HG03095 (cell line): ENCODE data around the gene SETD5.

Source experiments
- ATAC-seq: cut with Tn5 transposase; IDR thresholded peaks from one replicate; pipeline ENCODE4 v1.9.1; 2021; ENCODE audit warnings: moderate library complexity; ENCODE audit not compliant: unreplicated experiment

The SETD5 gene

DNA sequence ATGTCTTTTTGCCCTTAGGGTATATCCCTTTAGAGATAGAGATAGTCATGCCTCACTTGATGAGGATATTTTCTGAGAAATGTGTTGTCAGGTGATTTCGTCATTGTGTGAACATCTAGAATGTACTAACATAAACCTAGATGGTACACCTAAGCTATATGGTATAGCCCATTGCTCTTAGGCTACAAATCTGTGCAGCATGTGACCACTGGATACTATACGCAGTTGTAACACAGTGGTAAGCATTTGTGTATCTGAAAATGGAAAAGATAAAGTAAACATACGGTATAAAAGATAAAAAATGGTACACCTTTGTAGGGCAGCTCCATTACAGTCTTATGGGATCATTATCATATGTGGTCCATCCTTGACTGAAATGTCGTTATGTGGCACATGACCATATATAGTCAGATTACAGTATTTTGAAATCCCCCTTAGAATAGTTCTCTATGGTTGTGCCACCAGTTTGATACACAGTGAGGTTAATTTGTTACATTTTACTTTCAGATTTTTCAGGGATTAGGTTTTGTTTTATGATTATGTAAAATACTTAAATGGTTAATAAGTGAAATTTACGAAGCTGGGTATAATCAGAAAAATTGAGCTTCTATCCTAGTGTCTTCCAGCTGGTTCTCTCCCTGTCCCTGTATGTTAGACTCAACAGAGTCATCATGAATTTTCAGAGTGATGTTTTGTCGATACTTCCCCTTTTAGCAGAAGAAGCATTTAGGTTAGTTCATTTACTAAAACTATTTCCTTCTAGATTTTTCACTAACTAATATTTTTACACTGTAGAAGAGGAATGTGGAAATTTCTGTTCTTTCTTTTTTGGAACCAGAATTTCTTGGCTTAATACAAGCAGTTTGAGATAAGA lies 12.8 kb downstream of the SETD5 start:
- ATAC-seq, result no peak

DNA sequence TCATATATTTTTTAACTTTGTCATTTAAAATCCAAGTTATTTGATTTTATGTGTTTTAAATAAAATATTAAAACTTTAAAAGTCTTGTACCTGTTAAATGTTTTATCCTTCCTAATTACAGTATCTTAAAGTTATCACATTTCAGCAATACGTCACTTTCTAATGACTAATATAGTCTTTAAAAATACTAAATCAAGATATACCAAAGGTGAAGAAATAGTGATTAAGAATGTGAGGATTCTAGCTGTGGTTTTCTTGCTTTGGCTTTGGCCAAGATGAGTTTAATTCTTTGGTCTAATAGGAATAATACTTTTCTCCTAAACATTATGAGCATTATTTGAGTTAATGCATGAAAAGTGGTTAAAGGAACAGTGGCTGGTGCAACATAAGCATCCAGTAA lies 13.9 kb downstream of the SETD5 start:
- ATAC-seq, result no peak

DNA sequence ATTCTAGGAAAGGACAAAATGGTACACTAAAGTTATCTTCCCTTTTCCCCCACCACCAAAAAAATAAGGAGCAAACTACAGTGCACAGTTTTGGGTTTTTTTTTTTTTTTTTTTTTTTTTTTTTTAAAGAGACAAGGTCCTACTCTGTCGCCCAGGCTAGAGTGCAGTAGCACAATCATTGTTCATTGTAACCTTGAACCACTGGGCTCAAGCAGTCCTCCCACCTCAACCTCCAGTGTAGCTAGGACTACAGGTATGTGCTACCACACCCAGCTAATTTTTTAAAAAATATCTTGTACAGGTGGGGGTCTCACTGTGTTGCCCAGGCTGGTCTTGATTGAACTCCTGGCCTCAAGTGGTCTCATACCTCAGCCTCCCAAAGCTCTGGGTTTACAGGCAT lies 14.9 kb downstream of the SETD5 start:
- no peak for ATAC-seq

DNA sequence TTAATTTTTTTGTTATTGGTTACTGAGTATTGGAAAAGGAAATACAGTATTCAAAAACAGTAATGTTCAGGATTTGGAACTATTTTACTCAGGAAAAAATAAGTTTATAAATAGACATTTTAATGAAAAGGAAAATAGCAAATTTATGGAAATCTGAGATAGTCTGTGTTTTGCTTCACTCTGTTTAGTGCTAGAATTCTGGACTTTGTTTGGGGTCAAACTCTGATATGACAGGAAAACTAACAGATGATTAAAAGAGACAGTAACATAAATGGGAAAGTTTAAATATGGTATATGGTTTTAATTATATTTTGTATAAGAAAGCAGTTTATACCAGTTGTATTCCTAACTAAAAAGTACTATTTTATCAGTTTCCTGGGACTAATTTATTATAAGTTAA lies 17.4 kb downstream of the SETD5 start:
- ATAC-seq, result no peak

DNA sequence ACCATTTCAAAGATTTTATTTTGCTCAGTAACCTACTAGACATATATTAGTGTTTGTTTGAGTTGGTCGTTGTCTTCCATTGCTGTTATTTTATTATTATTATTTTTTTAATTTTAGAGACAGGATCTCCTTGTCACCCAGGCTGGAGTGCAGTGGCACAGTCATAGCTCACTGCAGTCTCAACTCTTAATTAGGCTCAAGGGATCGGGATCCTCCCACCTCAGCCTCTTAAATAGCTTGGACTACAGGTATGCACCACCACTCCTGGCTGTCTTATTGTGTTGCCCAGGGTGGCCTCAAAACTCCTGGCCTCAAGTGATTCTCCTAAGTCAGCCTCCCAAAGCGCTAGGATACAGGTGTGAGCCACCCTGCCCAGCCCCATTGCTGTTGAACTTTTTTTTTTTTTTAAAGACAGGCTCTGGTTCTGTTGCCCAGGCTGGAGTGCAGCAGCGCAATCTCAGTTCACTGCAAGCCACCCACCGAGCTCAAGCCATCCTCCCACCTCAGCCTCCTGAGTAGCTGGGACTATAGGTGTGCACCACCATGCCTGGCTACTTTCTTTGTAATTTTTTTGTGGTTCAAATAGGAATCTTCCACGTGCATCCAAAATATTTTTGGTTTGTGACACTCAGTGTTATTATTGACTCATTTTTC lies 18.2 kb downstream of the SETD5 start:
- ATAC-seq, result no peak

DNA sequence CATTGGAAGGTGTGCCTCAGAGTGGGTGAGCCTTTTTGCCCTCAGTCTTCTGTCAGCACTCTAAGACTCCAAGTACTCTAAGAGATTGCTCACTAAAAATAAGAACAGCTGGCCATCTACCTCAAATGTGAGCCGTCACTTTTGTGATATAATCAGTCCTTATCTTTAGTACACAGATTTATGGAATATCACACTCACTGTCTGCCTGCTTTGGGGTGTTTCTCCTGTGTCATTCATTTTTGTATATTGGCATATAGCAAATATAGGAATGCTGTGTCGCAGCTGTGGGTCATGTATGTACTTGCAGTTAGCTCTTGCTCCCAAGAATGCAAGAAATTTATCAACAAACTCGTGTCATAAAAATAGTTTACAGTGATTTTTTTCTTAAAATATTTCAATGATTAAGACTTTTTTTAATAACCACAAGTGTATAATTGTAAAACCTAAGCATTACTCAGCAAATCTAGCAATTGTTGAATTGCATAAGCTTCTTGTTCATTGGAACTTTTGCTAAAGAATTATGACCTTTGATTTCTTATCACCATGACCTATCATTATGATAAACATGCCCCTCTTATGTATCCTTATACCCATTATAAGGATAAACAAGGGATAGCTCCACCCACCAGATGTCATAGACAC lies 18.8 kb downstream of the SETD5 start:
- no peak for ATAC-seq

DNA sequence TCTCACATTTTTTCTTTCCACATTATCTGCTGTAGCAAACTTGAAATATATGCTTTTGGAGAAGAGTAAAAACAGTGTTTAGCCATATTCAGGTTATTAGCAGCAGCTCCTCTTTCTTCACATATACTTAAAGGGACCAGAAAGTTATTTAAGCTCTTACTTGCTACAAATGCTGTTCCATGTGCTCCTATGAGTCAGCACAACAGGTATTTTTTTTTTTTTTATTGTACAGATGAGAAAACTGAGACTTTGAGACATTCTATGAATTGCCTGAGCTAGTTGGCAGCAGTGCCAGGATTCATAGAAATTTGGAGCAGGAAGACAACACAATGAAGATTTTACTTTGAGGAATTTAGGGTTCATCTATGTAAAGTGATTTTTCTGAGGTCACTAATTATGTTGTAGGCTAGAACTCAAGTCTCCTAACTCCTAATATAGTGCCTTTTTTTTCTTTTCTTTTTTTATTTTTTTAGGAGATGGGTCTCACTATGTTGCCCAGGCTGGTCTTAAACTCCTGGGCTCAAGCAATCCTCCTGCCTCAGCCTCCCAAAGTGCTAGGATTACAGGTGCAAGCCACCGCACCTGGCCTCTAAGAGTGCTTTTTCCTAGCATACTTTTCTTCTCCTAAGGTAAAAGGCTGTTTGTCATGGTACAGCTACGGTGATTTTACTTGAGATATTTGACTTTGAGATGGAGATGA lies 23.6 kb downstream of the SETD5 start:
- no peak for ATAC-seq

DNA sequence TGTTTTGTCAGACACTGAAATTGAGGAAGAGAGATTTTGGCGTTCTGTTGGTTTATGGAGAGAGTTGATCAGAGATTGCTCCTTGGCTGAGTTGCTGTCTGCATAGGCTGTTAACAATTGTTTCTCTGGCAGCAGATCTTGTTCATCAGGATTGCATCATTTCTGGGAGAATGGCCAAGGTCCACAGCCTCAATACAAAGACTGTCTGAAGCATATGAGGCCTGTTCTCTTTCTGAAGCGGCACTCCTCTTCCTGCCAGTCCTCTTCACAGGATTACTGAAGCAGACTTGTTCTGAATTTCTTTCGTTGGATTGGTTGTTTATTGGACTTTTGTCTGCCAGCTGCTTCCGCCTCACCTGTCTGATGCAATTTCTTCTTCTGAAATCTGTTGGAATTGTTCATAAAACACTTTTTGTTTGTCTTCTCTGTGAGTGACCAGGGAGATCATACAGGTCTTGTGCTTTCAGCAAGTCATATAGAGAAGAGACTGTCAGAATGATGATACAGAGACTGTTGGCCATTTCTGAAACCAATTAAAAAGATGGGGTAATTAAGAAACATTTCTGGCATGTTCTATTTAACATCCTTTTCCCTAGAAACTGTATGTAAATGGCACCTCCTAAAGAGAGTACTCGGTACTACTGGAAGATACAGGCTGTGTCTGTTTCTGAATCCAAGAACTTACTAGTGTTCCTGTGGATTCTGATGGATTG lies 25.5 kb downstream of the SETD5 start:
- no peak for ATAC-seq

DNA sequence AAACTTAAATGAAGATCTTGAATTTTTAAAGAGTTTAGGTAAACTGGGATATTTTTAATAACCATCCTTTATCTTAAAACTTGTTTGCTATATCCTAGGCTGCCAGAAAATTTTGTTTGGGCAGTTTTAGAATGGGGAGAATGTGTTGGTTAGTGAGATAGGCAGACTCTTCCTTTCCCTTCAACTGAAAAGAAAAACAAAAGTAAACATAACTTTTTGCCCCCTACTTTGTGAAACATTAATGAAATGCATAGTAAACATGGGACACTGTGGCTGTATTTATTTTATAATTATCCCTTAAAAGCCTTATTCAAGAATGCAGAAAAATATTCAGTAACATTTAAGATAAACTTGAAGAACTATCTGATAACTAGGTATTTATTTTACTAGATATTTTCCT lies 31.0 kb downstream of the SETD5 start:
- ATAC-seq, result no peak

DNA sequence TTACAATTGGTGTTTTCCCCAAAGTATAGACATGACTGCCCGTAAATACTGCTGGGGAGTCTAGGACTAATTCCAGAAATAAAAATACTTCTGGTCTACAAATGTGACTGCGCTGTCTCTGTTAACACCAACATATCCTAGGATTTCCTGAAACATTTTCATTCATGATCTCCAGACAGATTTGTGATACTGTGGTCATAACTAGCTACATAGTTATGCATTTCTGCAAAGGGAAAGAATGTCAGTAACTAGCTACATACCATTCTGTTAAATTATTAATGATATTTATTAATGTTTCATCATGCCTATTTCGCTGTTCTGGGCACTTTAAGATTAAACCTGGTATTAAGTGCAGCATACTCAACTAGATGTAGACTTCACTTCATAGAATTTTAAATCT lies 33.3 kb downstream of the SETD5 start:
- no peak for ATAC-seq

DNA sequence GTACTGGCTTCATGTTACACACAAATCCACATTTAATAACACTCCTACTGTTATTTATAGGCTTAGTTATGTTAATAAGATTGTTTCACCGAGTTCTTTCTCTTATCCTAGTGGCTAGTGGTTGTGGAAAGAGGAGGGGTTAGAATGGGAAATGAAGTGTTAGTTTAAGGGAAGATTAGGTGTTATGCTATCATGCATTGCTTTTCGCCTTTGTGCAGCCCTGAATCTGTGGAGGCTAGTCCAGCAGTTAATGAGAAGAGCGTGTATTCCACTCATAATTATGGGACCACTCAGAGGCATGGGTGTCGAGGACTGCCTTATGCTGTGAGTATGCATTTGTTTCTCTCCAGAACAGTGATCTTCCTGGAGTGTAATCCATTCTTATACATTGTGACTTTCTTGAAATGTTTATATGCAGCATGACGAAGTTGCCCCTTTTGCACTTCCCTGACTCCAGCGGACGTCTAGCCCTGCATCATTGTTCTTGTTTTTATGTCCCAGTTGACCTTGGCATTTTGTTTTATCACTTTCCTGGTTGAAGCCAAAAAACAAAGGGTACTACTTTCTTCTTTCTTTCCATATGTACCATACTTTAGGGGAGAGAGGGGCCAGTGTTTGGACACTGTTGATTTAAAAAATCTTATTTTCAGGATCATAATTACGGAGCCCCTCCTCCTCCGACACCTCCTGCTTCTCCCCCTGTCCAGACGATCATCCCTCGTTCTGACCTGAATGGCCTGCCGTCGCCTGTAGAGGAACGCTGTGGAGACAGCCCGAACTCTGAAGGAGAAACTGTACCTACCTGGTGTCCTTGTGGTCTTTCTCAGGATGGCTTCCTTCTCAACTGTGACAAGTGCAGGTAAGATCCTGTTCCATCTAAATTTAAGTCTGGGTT lies 36.5 kb downstream of the SETD5 start:
- ATAC-seq, result no peak

DNA sequence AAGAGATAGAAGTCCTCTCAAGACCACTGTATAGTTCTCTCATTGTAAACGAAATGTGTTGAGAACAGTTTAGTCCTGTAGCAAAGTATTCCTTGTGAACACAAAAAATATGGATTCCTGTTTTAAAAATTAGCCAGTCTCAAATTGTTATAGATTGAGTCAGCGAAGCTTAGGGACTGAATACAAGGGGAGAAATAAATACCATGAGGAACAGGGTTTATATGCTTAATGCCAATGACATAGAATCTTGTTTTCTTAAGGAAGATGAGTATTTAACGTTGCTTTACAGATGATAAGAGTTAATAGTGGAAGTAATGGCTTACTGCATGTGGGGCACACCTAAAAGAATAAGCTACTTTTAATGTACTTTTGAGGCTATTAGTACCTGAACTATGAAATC lies 37.9 kb downstream of the SETD5 start:
- ATAC-seq, result no peak

DNA sequence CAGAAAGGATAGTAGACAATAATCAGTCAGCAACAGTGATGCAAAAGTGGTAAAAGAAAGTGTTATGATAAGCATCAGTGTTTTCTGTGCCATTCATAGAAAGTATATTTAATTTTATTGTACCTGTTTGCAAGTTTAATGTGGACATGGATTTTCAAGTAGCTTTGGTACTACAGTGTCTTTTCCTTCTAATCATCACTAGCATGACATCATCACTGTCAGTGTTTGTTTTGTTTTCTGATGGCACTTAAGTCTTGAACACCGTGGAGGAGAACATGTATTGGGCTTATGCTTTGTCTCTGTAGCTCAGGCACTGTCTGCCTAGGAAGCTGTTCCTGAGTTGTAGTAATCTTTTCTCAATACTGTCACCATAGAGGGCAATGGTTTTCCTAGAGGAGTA lies 41.9 kb downstream of the SETD5 start:
- no peak for ATAC-seq

DNA sequence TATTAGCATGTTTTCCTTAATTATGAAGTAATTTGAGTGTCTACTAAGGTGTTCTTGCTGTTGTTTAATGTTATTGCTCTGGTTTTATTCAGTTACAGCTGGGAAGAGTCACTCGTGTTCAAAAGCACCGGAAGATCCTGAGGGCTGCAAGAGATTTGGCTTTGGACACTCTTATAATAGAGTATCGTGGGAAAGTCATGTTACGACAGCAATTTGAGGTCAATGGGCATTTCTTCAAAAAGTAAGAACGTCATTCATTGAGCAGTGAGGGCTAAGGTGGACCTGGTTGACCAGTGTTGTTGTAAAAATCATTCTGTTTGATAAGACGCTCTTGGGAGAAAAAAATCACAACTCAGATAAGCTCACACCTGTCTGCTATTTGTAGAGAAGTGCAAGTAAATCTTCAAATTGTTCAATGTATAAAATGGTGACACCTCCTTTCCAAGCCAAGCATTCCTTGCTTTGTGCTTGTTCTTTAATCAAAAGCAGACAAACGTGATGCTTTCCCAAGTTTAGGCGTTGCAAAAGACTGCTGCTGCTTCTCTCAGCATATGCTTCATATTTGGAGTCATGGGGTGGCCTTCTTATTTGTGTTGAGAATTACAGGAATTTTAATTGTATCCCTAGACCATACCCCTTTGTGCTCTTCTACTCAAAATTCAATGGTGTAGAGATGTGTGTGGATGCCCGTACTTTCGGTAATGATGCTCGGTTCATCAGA lies 44.2 kb downstream of the SETD5 start:
- no peak for ATAC-seq

DNA sequence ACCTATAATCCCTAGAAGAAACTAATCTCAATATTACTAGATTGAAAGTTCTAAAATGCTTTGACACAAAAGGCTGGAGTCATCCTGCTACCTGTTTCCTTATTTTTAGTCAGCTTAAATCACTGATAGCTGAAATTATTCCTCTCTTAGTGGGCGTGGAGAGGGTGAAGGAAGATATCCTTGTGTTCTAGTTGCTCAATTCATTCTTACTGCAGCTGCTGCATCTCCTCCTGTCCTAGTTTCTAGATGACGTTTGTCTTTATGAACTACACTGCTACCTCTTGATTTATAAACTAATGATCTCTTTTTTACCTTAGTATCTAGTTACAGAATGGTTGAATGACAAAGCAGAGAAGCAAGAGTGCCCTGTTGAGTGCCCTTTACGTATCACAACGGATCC lies 50.7 kb downstream of the SETD5 start:
- no peak for ATAC-seq

DNA sequence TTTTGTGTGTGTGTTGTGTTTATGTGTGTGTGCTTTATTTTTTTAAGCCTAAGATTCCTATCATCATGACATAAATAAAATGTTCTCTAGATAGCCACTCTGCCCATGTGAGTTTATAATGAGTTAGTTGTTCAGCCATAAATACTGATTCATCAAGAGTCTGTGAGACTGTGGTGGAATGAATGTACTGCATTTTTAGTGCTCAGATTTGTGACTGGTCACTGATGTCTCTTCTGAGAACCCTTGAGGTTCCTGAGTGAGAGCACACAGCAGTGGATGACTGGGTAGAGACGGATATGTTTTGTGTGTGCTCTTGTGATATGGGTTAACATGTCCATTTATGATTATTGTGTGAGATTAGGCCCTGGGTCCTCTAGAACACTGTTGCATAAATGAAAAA lies 51.2 kb downstream of the SETD5 start:
- ATAC-seq, result no peak

DNA sequence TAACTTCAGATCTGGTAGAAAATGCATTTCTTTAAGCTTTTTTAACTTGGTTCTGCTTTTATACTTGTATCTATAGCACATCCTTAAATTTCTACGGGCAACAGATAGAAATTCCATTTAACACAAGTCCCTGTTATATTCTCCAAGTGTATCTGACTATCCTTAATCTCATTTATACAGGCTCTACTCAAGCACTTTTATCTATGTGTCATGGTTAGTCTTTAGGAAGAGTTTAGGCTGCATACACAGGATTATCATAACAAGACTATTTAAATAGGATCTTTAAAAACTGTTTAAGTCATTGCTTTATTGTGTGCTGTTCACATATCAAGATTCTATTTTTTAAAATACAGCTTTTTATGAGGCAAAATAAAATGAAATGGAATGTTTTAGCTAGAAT lies 52.7 kb downstream of the SETD5 start:
- no peak for ATAC-seq

DNA sequence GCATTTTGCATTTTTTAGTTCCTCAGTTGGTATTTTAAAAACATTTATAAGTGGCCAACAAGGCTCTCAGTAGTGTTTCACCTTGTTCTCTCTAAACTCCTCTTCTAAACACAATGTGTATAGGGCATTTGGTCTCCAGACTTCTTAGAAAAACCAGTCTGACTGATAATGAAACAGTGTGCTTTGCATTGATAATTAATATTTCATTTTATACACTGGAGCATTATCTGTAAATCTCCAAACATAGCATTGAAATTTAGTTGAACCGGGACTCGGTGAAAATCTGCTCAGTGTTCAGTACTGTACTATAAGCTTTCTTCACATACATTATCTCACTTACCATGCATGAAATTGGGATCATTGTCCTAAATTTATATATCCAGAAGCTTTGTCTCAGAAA lies 53.6 kb downstream of the SETD5 start:
- no peak for ATAC-seq

DNA sequence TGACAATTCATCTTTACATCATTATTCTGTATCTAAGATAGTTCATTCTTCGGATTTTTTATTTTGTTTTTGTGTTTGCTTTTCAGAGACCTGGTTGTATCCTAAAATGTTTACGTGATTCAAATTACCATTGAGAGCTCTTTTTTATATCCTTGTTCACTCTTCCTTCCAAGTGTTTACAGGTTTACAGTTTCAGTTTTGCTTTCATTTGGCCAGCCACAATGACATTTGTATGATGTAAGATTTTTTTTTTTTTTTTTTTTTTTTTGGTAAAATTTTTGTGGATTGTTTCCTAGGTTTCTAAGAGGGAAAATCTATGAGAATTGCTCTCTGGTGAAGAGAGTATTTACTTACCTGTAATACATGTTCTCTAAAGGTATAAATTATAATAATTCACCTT lies 55.0 kb downstream of the SETD5 start:
- ATAC-seq, result no peak
